ENCODE measurements around the gene RCC2. TPM values are rescaled to one million over a fixed set of nuclear protein-coding genes. Genes with fewer than 3 reads are reported as not detected.

The RCC2 gene
- total and polyA plus RNA-seq, 2 of the 4 experiments (the other 2 are of a cell fraction): 24.0 to 38.9 TPM

DNA sequence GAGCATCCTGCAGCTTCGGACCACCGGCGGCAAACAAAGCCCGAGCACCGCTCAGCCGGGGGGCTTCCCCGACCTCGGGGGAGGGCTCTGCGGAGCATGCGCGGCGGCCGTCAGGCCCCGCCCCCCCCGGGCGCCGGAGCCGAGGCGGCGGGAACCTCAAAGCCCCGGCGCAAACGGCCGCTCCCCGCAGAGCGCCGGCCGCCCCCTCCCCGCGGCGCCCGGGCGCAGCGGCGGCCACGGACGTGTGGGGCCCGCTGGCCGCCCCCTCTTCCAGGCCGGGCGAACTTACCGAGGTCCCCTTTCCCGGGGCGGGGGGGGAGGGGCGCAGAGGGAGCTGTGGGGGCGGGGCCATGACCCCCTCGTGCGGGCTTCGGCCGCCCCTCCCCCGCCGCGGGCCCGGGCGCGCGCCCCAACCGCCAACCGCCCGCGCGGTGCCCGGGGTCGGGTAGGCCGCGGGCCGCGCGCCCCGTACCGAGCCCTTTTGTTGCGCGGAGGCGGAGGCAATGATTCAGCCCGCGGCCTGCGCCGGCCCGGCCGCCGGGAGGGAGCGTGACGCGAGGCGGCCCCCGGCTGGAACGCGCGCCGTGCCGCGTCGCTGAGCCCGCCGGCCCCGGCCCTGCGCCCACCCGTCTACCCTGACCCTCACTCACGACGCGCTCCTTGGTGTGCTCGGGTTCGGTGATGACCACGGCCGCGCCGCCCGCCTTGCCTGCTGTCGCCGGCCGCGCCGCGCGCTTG is 1.7 kb downstream of the RCC2 start:
- BruUV-seq (replicated peaks): no TSS peak
- intact Hi-C loops (cut with micrococcal nuclease) (loop anchor here (5.0 kb wide), 1 partner anchor 170 kb away; no protein-coding TSS in a partner anchor), dilution Hi-C loops (cut with HindIII; ENCODE audit: low sequenced_read_pairs, unreplicated experiment) (no loop called here), in situ Hi-C loops (cut with MboI; ENCODE audit: low sequenced_read_pairs) (no loop called here)
- CTCF ChIA-PET: no interaction called here
- 0% methylated on average over 44 of the region's 115 CpGs; no CpG with 5 or more reads in 1 of the 2 experiments for WGBS, 2 experiments (ENCODE audit: extremely low coverage in 2 of 2, insufficient read length in 1 of 2)
- peak overlapping the region; percentile 90 for H2AFZ ChIP-seq (replicated peaks; ENCODE audit: low read length, poor library complexity)
- peak; percentile 36 for DNase-seq
- H2BK5ac ChIP-seq (ENCODE audit: low read depth, low read length, poor library complexity, severe bottlenecking): peak overlapping the region; percentile 90
- H2AK9ac ChIP-seq (replicated peaks; ENCODE audit: low read depth, low read length, poor library complexity): peak overlapping the region; percentile 59
- peak overlapping the region; percentile 75 for H3K4ac ChIP-seq (ENCODE audit: low read depth, low read length)
- H3K18ac ChIP-seq (ENCODE audit: low read depth, low read length): peak overlapping the region; percentile 11; the same call in 1 of the 2 replicates
- peak overlapping the region; percentile 82 for H2AK5ac ChIP-seq (ENCODE audit: low read depth, low read length)
- ATAC-seq (ENCODE audit: low read depth): peak; percentile 54
- H4K91ac ChIP-seq (ENCODE audit: insufficient read depth, low read depth, low read length): peak overlapping the region; percentile 47; the same call in 1 of the 2 replicates
- peak overlapping the region; percentile 97 for H3K4me2 ChIP-seq (ENCODE audit: low read depth, low read length)
- TF ChIP-seq MAFK (IDR thresholded peaks at IDR 0.05; ENCODE audit: low read depth, low read length): no peak
- no peak for TF ChIP-seq RCOR1 (IDR thresholded peaks at IDR 0.05; ENCODE audit: insufficient replicate concordance, low read length)
- TF ChIP-seq MAZ (IDR thresholded peaks at IDR 0.05; ENCODE audit: borderline replicate concordance, low read depth, low read length): peak; percentile 64; the same call in 1 of the 2 replicates
- no peak for TF ChIP-seq FOS (IDR thresholded peaks at IDR 0.05; ENCODE audit: low read depth, low read length)
- H3K27ac ChIP-seq (ENCODE audit: insufficient read depth, low read length): peak overlapping the region; percentile 92
- POLR2A ChIA-PET (ENCODE audit: unreplicated experiment): no interaction called here
- H3K56ac ChIP-seq (ENCODE audit: extremely low read depth, insufficient read depth, low read length): peak overlapping the region; percentile 54; the same call in 1 of the 2 replicates
- H3K79me1 ChIP-seq (ENCODE audit: low read depth in 1 of 2, low read length in 2 of 2): peaks cover 8 to 45% of the 10 kb centered on the region in 2 experiments
- H4K20me1 ChIP-seq (ENCODE audit: insufficient read depth, low read length): peaks cover 36% of the 10 kb centered on the region
- H2BK120ac ChIP-seq (ENCODE audit: low read depth, low read length): no peak overlapping the region
- peak overlapping the region; percentile 90 for H3K4me3 ChIP-seq (ENCODE audit: insufficient read depth, low read depth, low read length)
- H3K14ac ChIP-seq (replicated peaks; ENCODE audit: low read depth, low read length): peak overlapping the region; percentile 61
- H3K23ac ChIP-seq (ENCODE audit: low read depth, low read length): peak overlapping the region; percentile 42
- no peak overlapping the region for H2BK15ac ChIP-seq (ENCODE audit: low read depth, low read length)
- H3K36me3 ChIP-seq (ENCODE audit: control insufficient read depth, insufficient read depth, low read length): peaks cover 20% of the 10 kb centered on the region
- H4K8ac ChIP-seq (ENCODE audit: low read depth in 2 of 2, low read length in 2 of 2): peak overlapping the region; percentile 45 to 64; a peak in 2 of 4 replicates
- H3K9ac ChIP-seq (ENCODE audit: low read depth, low read length): peak overlapping the region; percentile 87
- no peaks in the 10 kb centered on the region for H3K27me3 ChIP-seq (ENCODE audit: control insufficient read depth, insufficient read depth, low read length)
- peaks cover 9% of the 10 kb centered on the region; the same call in 1 of the 2 replicates for H3K9me1 ChIP-seq (ENCODE audit: insufficient read depth, low read length)
- H4K5ac ChIP-seq (ENCODE audit: low read depth, low read length): peak overlapping the region; percentile 49
- no peak overlapping the region for H2BK20ac ChIP-seq (ENCODE audit: low read depth, low read length)
- no peaks in the 10 kb centered on the region for H3K9me3 ChIP-seq (ENCODE audit: control insufficient read depth, insufficient read depth, low read length)
- peaks cover 20% of the 10 kb centered on the region for H3K4me1 ChIP-seq (ENCODE audit: control insufficient read depth, insufficient read depth, low read length)
